Measurements from ENCODE around the gene KLK15. TPM values are rescaled to one million over a fixed set of nuclear protein-coding genes. Genes with fewer than 3 reads are reported as not detected.

KLK15 gene
- polyA plus RNA-seq, 1 donor from 2014 or later = not detected

DNA sequence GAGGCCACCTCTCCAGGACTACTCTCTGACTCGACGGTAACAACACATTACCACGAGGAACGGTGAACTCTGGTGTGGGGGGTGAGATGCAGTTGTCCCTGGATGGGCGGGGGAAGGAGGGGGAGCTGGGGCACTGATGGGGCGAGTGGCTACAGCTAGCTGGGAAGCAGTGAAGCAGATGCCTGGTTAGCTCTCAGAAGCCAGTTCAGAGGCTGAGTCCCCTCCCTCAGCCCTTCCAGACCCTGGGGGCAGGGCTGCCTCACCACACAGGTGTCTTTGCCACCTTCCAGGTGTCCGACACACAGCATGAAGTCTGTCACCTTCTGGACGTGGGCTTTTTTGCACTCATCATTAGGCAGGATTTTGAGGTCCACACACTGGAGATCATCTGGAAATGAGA lies 13.7 kb downstream of the KLK15 start:
- Histone ChIP-seq H4K20me1 (ENCODE audit: insufficient read depth) (no peaks in the 10 kb centered on the region), H3K9me2 (ENCODE audit: insufficient read depth, low read length) (no peaks in the 10 kb centered on the region), H3K27me3 (ENCODE audit: insufficient read depth, low read depth, low read length) (peaks cover 62% of the 10 kb centered on the region), H3K36me3 (ENCODE audit: insufficient read depth, low read length) (no peaks in the 10 kb centered on the region), H2AFZ (ENCODE audit: low read depth, low read length) (no peak overlapping the region), H3F3A (ENCODE audit: insufficient read depth, low read length, poor library complexity, severe bottlenecking) (no peaks in the 10 kb centered on the region), H3K4me3 (ENCODE audit: low read length) (no peak overlapping the region), H3K9me3 (ENCODE audit: low read length) (no peaks in the 10 kb centered on the region), H3K9ac (ENCODE audit: low read length) (no peak overlapping the region), H3K4me2 (ENCODE audit: low read length) (no peak overlapping the region), H3K27ac (ENCODE audit: low read length) (no peak overlapping the region), H3K79me2 (replicated peaks; ENCODE audit: insufficient read depth, low read length) (no peaks in the 10 kb centered on the region)
- TF ChIP-seq SMC3 (conservative IDR thresholded peaks at IDR 0.05; ENCODE audit: poor library complexity) (no peak), POLR2AphosphoS5 (IDR thresholded peaks at IDR 0.05) (no peak), MXI1 (conservative IDR thresholded peaks at IDR 0.05; ENCODE audit: poor library complexity, severe bottlenecking) (no peak), EP300 (conservative IDR thresholded peaks at IDR 0.05; ENCODE audit: poor library complexity, severe bottlenecking) (no peak), EZH2 (IDR thresholded peaks at IDR 0.05; ENCODE audit: borderline replicate concordance, insufficient read depth, low read length, poor library complexity, severe bottlenecking) (no peak), TAF1 (IDR thresholded peaks at IDR 0.05; ENCODE audit: low read depth) (no peak), RAD21 (conservative IDR thresholded peaks at IDR 0.05) (no peak)
- TF ChIP-seq, protein P1, sequence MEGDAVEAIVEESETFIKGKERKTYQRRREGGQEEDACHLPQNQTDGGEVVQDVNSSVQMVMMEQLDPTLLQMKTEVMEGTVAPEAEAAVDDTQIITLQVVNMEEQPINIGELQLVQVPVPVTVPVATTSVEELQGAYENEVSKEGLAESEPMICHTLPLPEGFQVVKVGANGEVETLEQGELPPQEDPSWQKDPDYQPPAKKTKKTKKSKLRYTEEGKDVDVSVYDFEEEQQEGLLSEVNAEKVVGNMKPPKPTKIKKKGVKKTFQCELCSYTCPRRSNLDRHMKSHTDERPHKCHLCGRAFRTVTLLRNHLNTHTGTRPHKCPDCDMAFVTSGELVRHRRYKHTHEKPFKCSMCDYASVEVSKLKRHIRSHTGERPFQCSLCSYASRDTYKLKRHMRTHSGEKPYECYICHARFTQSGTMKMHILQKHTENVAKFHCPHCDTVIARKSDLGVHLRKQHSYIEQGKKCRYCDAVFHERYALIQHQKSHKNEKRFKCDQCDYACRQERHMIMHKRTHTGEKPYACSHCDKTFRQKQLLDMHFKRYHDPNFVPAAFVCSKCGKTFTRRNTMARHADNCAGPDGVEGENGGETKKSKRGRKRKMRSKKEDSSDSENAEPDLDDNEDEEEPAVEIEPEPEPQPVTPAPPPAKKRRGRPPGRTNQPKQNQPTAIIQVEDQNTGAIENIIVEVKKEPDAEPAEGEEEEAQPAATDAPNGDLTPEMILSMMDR (IDR thresholded peaks at IDR 0.05; ENCODE audit: poor library complexity, severe bottlenecking) = no peak
- TF ChIP-seq, protein P2, sequence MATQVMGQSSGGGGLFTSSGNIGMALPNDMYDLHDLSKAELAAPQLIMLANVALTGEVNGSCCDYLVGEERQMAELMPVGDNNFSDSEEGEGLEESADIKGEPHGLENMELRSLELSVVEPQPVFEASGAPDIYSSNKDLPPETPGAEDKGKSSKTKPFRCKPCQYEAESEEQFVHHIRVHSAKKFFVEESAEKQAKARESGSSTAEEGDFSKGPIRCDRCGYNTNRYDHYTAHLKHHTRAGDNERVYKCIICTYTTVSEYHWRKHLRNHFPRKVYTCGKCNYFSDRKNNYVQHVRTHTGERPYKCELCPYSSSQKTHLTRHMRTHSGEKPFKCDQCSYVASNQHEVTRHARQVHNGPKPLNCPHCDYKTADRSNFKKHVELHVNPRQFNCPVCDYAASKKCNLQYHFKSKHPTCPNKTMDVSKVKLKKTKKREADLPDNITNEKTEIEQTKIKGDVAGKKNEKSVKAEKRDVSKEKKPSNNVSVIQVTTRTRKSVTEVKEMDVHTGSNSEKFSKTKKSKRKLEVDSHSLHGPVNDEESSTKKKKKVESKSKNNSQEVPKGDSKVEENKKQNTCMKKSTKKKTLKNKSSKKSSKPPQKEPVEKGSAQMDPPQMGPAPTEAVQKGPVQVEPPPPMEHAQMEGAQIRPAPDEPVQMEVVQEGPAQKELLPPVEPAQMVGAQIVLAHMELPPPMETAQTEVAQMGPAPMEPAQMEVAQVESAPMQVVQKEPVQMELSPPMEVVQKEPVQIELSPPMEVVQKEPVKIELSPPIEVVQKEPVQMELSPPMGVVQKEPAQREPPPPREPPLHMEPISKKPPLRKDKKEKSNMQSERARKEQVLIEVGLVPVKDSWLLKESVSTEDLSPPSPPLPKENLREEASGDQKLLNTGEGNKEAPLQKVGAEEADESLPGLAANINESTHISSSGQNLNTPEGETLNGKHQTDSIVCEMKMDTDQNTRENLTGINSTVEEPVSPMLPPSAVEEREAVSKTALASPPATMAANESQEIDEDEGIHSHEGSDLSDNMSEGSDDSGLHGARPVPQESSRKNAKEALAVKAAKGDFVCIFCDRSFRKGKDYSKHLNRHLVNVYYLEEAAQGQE (IDR thresholded peaks at IDR 0.05; ENCODE audit: borderline replicate concordance) = no peak

DNA sequence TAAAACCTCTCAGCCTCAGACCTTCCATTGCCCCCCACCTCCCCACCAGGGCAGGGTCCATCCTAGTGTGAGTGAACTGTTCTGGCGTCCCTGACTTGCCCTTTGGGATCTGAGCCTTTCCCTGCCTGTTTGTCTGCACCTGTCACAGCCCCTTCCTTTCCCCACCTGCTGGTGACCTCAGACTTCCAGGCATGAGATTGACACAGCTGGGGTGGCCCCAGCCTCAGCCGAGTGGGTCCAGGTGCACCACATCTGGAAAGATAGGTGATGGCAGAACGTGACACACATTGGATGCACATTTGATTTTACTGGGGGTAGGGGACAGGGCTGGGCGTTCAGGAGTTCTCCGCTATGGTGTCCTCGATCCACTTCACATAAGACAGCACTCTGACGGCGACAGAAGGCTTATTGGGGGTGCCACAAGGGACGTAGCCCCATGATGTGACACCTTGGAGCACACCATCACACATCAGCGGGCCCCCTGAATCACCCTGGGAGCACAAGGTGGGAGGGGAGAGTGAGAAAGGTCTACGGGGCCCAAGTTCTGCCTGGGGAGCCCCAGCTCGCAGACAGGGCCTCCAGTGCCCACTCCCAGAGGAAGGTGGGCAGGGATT lies 14.4 kb downstream of the KLK15 start:
- Histone ChIP-seq H3K9me2 (ENCODE audit: insufficient read depth, low read length) (no peaks in the 10 kb centered on the region), H4K20me1 (ENCODE audit: insufficient read depth) (no peaks in the 10 kb centered on the region), H3K4me3 (ENCODE audit: low read length) (no peak overlapping the region), H3K9ac (ENCODE audit: low read length) (no peak overlapping the region), H3K27me3 (ENCODE audit: insufficient read depth, low read depth, low read length) (peaks cover 62% of the 10 kb centered on the region), H2AFZ (ENCODE audit: low read depth, low read length) (no peak overlapping the region), H3K4me2 (ENCODE audit: low read length) (no peak overlapping the region), H3K79me2 (replicated peaks; ENCODE audit: insufficient read depth, low read length) (no peaks in the 10 kb centered on the region), H3F3A (ENCODE audit: insufficient read depth, low read length, poor library complexity, severe bottlenecking) (no peaks in the 10 kb centered on the region), H3K27ac (ENCODE audit: low read length) (no peak overlapping the region), H3K36me3 (ENCODE audit: insufficient read depth, low read length) (no peaks in the 10 kb centered on the region), H3K9me3 (ENCODE audit: low read length) (no peaks in the 10 kb centered on the region)
- no peak for TF ChIP-seq POLR2AphosphoS5 (IDR thresholded peaks at IDR 0.05)

Data from neural cell (in vitro differentiated cells).